Activated CD8-positive, alpha-beta memory T cell treated with anti-CD3 and anti-CD28 coated beads for 36 hours (primary cell): ENCODE data around the gene ZNF618. TPM values are rescaled to one million over a fixed set of nuclear protein-coding genes. Genes with fewer than 3 reads are reported as not detected.

ENCODE experiments used
- CTCF ChIA-PET: fragments of 350-600 bp; sonication (Branson Sonifier 250); formaldehyde crosslinking; loops from one replicate; lab custom pipeline; 2021; ENCODE audit warnings: antibody characterized with exemption; lab: Charles Lee
- POLR2A ChIA-PET: fragments of 350-600 bp; sonication (Branson Sonifier 250); formaldehyde crosslinking; loops from one replicate; lab custom pipeline; 2021; ENCODE audit warnings: antibody characterized with exemption; lab: Charles Lee
- total RNA-seq, 2 experiments: library from RNA; stranded (reverse); gene quantifications; one replicate each; pipeline ENCODE4 v1.2.3, GENCODE V29; 2021

Gene ZNF618
- total RNA-seq, 2 experiments from 2014 or later = 0.36 TPM

- POLR2A ChIA-PET = no interaction called here
- CTCF ChIA-PET = no interaction called here
These were observed 97.1 kb downstream of the ZNF618 start for GRCh38 chr9:113973226-113973625.

GRCh38 chr9:113973963-113974413 is 97.9 kb downstream of the ZNF618 start:
- POLR2A ChIA-PET = no interaction called here
- CTCF ChIA-PET = no interaction called here

GRCh38 chr9:113976915-113977314 is 100.8 kb downstream of the ZNF618 start:
- ChIA-PET POLR2A (no interaction called here), CTCF (no interaction called here)

GRCh38 chr9:113978725-113979342 is 102.7 kb downstream of the ZNF618 start:
- ChIA-PET POLR2A (no interaction called here), CTCF (no interaction called here)

- ChIA-PET CTCF (no interaction called here), POLR2A (no interaction called here)
These were observed 103.4 kb downstream of the ZNF618 start for GRCh38 chr9:113979343-113980127.

- ChIA-PET POLR2A (no interaction called here), CTCF (interaction anchor here (0.8 kb wide), 1 partner anchor 330 kb away, joined by 3 read pairs; no protein-coding TSS in a partner anchor)
These were observed 108.7 kb downstream of the ZNF618 start for GRCh38 chr9:113984639-113985380.

GRCh38 chr9:113985968-113986585 is 110.0 kb downstream of the ZNF618 start:
- POLR2A ChIA-PET = no interaction called here
- CTCF ChIA-PET = no interaction called here

- POLR2A ChIA-PET = no interaction called here
These were observed 110.8 kb downstream of the ZNF618 start for GRCh38 chr9:113986931-113987330.

GRCh38 chr9:113987526-113987925 is 111.4 kb downstream of the ZNF618 start:
- ChIA-PET POLR2A (no interaction called here), CTCF (no interaction called here)

More at GRCh38 chr9:113986931-113987330, 110.8 kb downstream of the ZNF618 start:
- CTCF ChIA-PET = no interaction called here

GRCh38 chr9:113988385-113989016 is 112.4 kb downstream of the ZNF618 start:
- ChIA-PET POLR2A (no interaction called here), CTCF (no interaction called here)

GRCh38 chr9:113989017-113989713 is 113.1 kb downstream of the ZNF618 start:
- ChIA-PET POLR2A (no interaction called here), CTCF (no interaction called here)

GRCh38 chr9:113989714-113990569 is 113.8 kb downstream of the ZNF618 start:
- CTCF ChIA-PET = no interaction called here
- POLR2A ChIA-PET = no interaction called here

- CTCF ChIA-PET = no interaction called here
- POLR2A ChIA-PET = no interaction called here
These were observed 114.4 kb downstream of the ZNF618 start for GRCh38 chr9:113990570-113990907.

- ChIA-PET POLR2A (no interaction called here), CTCF (no interaction called here)
These were observed 114.9 kb downstream of the ZNF618 start for GRCh38 chr9:113990975-113991471.

- ChIA-PET POLR2A (no interaction called here), CTCF (no interaction called here)
These were observed 115.6 kb downstream of the ZNF618 start for GRCh38 chr9:113991714-113992113.

- ChIA-PET CTCF (no interaction called here), POLR2A (no interaction called here)
These were observed 116.3 kb downstream of the ZNF618 start for GRCh38 chr9:113992276-113992951.

- POLR2A ChIA-PET = no interaction called here
- CTCF ChIA-PET = interaction anchor here (0.9 kb wide), 1 partner anchor 114 kb away, joined by 3 read pairs; no protein-coding TSS in a partner anchor
These were observed 116.9 kb downstream of the ZNF618 start for GRCh38 chr9:113992994-113993393.
